SK-N-SH (cell line): ENCODE data around the gene ZHX3.

ENCODE experiments used
- EP300 ChIP-seq, 2 experiments: IDR thresholded peaks; 2 replicates each; pipeline versions ENCODE4 v1.4.0 to v1.6.1; 2012; ENCODE audit warnings: borderline replicate concordance in 1 of 2, low read depth in 1 of 2, low read length in 1 of 2
- EZH2phosphoT487 ChIP-seq: fragments of 200-600 bp; sonication (generic); IDR thresholded peaks from 2 replicates; pipeline ENCODE4 v1.6.1; 2017; ENCODE audit warnings: low read depth, mixed run types, mild to moderate bottlenecking, antibody characterized with exemption, moderate library complexity, borderline replicate concordance
- MAX ChIP-seq: IDR thresholded peaks from 2 replicates; pipeline ENCODE4 v1.4.0; 2012; ENCODE audit warnings: low read depth
- POLR2AphosphoS5 ChIP-seq: IDR thresholded peaks from 2 replicates; pipeline ENCODE4 v1.6.1; 2012; ENCODE audit warnings: low read depth, low read length
- RAD21 ChIP-seq: IDR thresholded peaks from 2 replicates; pipeline ENCODE4 v1.6.1; 2012; ENCODE audit warnings: mild to moderate bottlenecking, low read length
- RXRA ChIP-seq: IDR thresholded peaks from 2 replicates; pipeline ENCODE4 v1.4.0; 2012; ENCODE audit warnings: low read depth, mild to moderate bottlenecking, borderline replicate concordance
- TF ChIP-seq, protein P1 (sequence below): IDR thresholded peaks from 2 replicates; pipeline ENCODE4 v1.4.0; 2012; ENCODE audit warnings: low read depth, borderline replicate concordance
- TF ChIP-seq, protein P2 (sequence below): IDR thresholded peaks from 2 replicates; pipeline ENCODE4 v1.6.1; 2012; ENCODE audit warnings: mild to moderate bottlenecking, low read depth, low read length, moderate library complexity
- TF ChIP-seq, protein P3 (sequence below): fragments of 200-600 bp; sonication (generic); IDR thresholded peaks from 2 replicates; pipeline ENCODE4 v1.6.1; 2017; ENCODE audit warnings: antibody characterized with exemption, mild to moderate bottlenecking, moderate library complexity

- TF ChIP-seq RAD21 (no peak), POLR2AphosphoS5 (no peak), RXRA (no peak), MAX (no peak), EZH2phosphoT487 (no peak), EP300 (IDR thresholded peaks at IDR 0.05; ENCODE audit: borderline replicate concordance in 1 of 2, low read depth in 1 of 2, low read length in 1 of 2) (no peak)
- TF ChIP-seq, protein P1, sequence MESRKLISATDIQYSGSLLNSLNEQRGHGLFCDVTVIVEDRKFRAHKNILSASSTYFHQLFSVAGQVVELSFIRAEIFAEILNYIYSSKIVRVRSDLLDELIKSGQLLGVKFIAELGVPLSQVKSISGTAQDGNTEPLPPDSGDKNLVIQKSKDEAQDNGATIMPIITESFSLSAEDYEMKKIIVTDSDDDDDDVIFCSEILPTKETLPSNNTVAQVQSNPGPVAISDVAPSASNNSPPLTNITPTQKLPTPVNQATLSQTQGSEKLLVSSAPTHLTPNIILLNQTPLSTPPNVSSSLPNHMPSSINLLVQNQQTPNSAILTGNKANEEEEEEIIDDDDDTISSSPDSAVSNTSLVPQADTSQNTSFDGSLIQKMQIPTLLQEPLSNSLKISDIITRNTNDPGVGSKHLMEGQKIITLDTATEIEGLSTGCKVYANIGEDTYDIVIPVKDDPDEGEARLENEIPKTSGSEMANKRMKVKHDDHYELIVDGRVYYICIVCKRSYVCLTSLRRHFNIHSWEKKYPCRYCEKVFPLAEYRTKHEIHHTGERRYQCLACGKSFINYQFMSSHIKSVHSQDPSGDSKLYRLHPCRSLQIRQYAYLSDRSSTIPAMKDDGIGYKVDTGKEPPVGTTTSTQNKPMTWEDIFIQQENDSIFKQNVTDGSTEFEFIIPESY: no peak
- TF ChIP-seq, protein P2, sequence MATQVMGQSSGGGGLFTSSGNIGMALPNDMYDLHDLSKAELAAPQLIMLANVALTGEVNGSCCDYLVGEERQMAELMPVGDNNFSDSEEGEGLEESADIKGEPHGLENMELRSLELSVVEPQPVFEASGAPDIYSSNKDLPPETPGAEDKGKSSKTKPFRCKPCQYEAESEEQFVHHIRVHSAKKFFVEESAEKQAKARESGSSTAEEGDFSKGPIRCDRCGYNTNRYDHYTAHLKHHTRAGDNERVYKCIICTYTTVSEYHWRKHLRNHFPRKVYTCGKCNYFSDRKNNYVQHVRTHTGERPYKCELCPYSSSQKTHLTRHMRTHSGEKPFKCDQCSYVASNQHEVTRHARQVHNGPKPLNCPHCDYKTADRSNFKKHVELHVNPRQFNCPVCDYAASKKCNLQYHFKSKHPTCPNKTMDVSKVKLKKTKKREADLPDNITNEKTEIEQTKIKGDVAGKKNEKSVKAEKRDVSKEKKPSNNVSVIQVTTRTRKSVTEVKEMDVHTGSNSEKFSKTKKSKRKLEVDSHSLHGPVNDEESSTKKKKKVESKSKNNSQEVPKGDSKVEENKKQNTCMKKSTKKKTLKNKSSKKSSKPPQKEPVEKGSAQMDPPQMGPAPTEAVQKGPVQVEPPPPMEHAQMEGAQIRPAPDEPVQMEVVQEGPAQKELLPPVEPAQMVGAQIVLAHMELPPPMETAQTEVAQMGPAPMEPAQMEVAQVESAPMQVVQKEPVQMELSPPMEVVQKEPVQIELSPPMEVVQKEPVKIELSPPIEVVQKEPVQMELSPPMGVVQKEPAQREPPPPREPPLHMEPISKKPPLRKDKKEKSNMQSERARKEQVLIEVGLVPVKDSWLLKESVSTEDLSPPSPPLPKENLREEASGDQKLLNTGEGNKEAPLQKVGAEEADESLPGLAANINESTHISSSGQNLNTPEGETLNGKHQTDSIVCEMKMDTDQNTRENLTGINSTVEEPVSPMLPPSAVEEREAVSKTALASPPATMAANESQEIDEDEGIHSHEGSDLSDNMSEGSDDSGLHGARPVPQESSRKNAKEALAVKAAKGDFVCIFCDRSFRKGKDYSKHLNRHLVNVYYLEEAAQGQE: no peak
- TF ChIP-seq, protein P3, sequence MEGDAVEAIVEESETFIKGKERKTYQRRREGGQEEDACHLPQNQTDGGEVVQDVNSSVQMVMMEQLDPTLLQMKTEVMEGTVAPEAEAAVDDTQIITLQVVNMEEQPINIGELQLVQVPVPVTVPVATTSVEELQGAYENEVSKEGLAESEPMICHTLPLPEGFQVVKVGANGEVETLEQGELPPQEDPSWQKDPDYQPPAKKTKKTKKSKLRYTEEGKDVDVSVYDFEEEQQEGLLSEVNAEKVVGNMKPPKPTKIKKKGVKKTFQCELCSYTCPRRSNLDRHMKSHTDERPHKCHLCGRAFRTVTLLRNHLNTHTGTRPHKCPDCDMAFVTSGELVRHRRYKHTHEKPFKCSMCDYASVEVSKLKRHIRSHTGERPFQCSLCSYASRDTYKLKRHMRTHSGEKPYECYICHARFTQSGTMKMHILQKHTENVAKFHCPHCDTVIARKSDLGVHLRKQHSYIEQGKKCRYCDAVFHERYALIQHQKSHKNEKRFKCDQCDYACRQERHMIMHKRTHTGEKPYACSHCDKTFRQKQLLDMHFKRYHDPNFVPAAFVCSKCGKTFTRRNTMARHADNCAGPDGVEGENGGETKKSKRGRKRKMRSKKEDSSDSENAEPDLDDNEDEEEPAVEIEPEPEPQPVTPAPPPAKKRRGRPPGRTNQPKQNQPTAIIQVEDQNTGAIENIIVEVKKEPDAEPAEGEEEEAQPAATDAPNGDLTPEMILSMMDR: no peak
Observed at GRCh38 chr20:41152108-41152757, 165.3 kb downstream of the ZHX3 start.
